Ishikawa (cell line): ENCODE measurements around the gene SH3BGRL3.

Source experiments
- CEBPB ChIP-seq: IDR thresholded peaks from 2 replicates; pipeline ENCODE4 v1.6.1; 2012
- CREB1 ChIP-seq: IDR thresholded peaks from 2 replicates; pipeline ENCODE4 v1.6.1; 2012; ENCODE audit warnings: low read depth
- EGR1 ChIP-seq: IDR thresholded peaks from 2 replicates; pipeline ENCODE4 v1.6.1; 2012
- EP300 ChIP-seq: IDR thresholded peaks from 2 replicates; pipeline ENCODE4 v1.6.1; 2012; ENCODE audit warnings: borderline replicate concordance
- FOXM1 ChIP-seq: IDR thresholded peaks from 2 replicates; pipeline ENCODE4 v1.6.1; 2012; ENCODE audit warnings: low read depth, borderline replicate concordance
- MAX ChIP-seq: IDR thresholded peaks from 2 replicates; pipeline ENCODE4 v1.6.1; 2012
- NFIC ChIP-seq: IDR thresholded peaks from 2 replicates; pipeline ENCODE4 v1.6.1; 2012
- RAD21 ChIP-seq: IDR thresholded peaks from 2 replicates; pipeline ENCODE4 v1.6.1; 2012; ENCODE audit warnings: low read depth
- REST ChIP-seq: IDR thresholded peaks from 2 replicates; pipeline ENCODE4 v1.6.1; 2012; ENCODE audit warnings: low read depth, mild to moderate bottlenecking
- TAF1 ChIP-seq: IDR thresholded peaks from 2 replicates; pipeline ENCODE4 v1.6.1; 2012; ENCODE audit warnings: low read depth, mild to moderate bottlenecking
- TCF12 ChIP-seq: IDR thresholded peaks from 2 replicates; pipeline ENCODE4 v1.6.1; 2012; ENCODE audit warnings: low read depth
- TEAD4 ChIP-seq: IDR thresholded peaks from 2 replicates; pipeline ENCODE4 v1.6.1; 2012
- USF1 ChIP-seq: IDR thresholded peaks from 2 replicates; pipeline ENCODE4 v1.6.1; 2012
- YY1 ChIP-seq: IDR thresholded peaks from 2 replicates; pipeline ENCODE4 v1.6.1; 2012; ENCODE audit warnings: low read depth
- ZBTB7A ChIP-seq: IDR thresholded peaks from 2 replicates; pipeline ENCODE4 v1.6.1; 2012; ENCODE audit warnings: low read depth

SH3BGRL3 gene

DNA sequence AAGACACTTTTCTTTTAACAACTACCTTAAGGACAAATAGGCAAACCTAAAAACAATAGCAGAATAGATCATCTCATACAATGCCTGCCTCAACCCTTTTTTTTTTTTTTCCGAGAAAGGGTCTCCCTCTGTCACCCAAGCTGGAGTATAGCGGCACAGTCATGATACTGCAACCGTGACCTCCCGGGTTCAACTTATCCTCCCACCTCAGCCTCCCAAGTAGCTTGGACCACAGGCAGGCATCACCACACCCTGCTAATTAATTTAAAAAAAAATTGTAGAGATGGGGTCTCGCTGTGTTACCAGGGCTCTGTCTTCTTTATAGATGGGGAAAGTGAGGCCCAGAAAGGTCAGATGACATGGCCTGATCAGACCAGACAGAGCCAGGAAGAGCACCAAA, 7.9 kb downstream of the SH3BGRL3 start:
- TF ChIP-seq EGR1 (no peak), EP300 (no peak), MAX (no peak), RAD21 (no peak), NFIC (no peak), FOXM1 (no peak), CREB1 (no peak), TAF1 (no peak), REST (no peak), TEAD4 (no peak), ZBTB7A (no peak), USF1 (no peak), TCF12 (no peak), CEBPB (no peak), YY1 (no peak)

DNA sequence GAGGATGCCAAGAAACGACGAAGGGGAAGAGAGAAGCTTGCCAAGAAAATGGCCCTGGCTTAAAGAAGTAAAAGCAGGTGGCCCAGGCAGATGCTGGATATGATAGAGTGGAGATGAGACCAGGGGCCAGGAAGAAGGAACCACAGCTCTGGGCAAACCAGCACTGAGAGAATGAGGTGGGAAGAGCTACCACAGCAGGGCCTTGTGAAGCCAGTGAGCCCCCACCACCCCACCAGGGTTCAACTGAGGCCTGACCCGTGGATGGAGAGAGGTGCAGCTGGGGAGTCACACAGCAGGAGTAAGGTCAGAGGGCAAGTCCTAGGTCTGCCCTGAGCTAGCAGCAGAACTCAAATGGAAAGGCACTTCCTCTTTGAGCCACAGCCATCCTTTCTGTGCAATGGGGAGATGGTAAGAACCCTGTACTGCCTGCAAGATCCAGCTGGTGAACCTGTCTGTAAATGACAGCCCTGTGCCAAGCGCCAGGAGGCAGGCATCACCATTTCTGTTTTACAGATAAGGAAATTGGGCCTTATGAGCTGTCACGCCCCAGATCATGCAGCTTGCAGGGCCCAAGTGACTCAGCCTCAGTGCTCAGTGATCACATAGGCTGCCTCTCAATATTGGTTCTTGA, 8.5 kb downstream of the SH3BGRL3 start:
- no peak for TF ChIP-seq EGR1
- no peak for TF ChIP-seq TEAD4
- TF ChIP-seq RAD21 = no peak
- TF ChIP-seq USF1 = no peak
- TF ChIP-seq CREB1 = no peak
- no peak for TF ChIP-seq FOXM1

DNA sequence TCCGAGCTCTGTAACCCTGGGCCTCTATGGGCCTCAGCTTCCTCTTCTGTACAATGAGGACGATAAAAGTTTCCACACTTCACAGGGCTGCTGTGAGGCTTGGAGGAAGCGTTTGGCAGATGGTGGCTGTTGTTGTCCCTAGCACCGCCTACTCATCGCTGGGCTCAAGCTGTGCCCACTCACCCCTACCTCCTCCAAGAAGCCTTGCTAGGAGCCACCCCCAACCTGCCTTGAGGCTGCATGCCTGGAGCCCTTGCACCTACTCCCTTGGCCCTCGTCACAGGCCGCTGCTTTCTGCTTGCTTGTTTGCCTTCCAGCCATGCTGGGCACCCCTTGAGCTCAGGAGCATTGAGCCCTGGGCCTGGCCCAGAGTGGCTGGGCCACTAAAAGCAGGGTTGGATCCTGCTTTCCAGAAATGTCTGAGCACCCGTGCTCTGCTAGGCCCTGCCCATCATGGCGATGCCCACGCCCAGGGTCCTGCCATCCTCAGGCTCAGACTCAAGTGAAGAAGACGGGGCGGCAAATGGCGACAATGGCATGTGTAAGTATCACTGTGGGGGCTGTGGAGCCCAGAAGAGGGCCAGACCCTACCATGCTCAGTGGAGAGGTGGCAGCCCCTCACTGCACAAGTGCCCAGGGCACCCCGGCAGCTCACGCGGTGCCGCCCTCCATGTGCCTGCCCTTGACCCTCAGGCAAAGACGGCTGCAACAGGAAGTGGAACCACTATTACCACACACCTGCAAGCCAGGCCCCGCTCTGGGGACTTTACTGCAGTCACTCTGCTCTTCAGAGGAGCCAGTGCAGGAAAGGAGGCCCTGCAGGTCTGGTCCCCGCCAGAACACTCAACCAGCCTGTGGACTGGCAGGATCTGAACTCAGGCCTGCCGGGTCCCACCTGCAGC, 9.5 kb downstream of the SH3BGRL3 start:
- TF ChIP-seq ZBTB7A = 0 out of 2 replicates have a peak, but pooled peaks have one; percentile 49
- TF ChIP-seq TEAD4 = peak; percentile 48
- TF ChIP-seq USF1 = peak; percentile 28; the same call in 1 of the 2 replicates
- TF ChIP-seq FOXM1 = no peak
- TF ChIP-seq TCF12 = peak; percentile 77
- peak; percentile 57; the same call in 1 of the 2 replicates for TF ChIP-seq YY1
- no peak for TF ChIP-seq CREB1
- no peak for TF ChIP-seq REST
- TF ChIP-seq RAD21 = no peak; the same call in 1 of the 2 replicates
- TF ChIP-seq EGR1 = peak; percentile 79
- TF ChIP-seq MAX = peak; percentile 74

DNA sequence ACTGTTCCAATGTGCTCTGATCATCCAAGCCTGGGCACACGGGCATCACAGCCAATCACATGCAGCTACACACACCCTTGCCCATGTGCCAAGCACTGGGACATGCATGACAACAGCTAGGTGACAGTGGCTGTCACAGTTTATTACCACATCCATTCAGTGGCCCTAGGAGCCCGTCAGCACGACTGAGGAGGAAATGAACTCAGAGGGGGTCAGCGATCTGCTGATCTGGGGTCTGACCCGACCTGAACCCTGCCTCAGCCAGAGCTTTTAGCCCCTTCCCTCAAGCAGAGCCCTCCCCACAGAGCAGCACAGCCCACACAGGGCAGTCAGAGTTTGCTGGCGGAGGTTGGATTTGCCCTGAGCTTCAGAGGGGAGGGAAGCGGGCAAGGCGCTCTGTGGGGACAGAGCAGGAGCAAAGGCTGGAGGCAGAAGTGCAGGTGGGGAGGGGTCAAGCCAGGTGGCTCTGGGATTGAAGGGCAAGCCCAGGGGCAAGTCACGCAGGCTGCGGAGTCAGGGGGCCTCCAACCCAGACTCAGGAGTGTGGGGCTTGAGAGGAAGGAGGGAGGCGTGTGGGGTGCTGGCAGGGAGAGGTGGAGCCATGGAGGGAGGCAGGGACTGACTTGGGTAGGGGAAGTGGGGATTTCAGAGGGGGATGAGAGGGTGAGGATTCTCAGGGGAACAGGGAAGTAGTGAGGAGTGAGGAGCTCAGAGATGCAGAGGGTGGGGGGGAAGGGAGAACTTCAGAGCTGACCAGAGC, 10.4 kb downstream of the SH3BGRL3 start:
- TF ChIP-seq FOXM1 = no peak
- no peak for TF ChIP-seq CREB1
- TF ChIP-seq RAD21 = no peak
- no peak for TF ChIP-seq MAX
- TF ChIP-seq EP300 = no peak
- no peak for TF ChIP-seq REST
- no peak for TF ChIP-seq TEAD4
